MM.1S (cell line): Measurements from ENCODE around the gene PCSK1N.
A peak's percentile ranks its signal among the peaks of the same experiment; 100 is the strongest.

Experiments
- DNase-seq: peaks from one replicate; pipeline ENCODE4 v3.0.0-alpha.2; 2015
- H2AFZ ChIP-seq: fragments of 300-600 bp; sonication (generic); 2 replicates; pipeline ENCODE4 v1.6.0; 2016; ENCODE audit warnings: antibody characterized with exemption, low read length
- H3F3A ChIP-seq: fragments of 300-600 bp; sonication (generic); 2 replicates; pipeline ENCODE4 v1.6.1; 2016; ENCODE audit warnings: mild to moderate bottlenecking, antibody characterized with exemption, low read length, moderate library complexity, mixed read lengths; ENCODE audit not compliant: insufficient read depth
- H3K27ac ChIP-seq: fragments of 300-600 bp; sonication (generic); 2 replicates; pipeline ENCODE4 v1.5.1; 2016; ENCODE audit warnings: mild to moderate bottlenecking, low read length
- H3K27me3 ChIP-seq: fragments of 300-600 bp; sonication (generic); replicated peaks from 2 replicates; pipeline ENCODE4 v1.6.0; 2016; ENCODE audit warnings: low read length; ENCODE audit not compliant: insufficient read depth
- H3K36me3 ChIP-seq: fragments of 300-600 bp; sonication (generic); replicated peaks from 2 replicates; pipeline ENCODE4 v1.6.1; 2016; ENCODE audit warnings: mild to moderate bottlenecking, low read length, mixed read lengths; ENCODE audit not compliant: insufficient read depth
- H3K4me1 ChIP-seq: fragments of 300-600 bp; sonication (generic); 2 replicates; pipeline ENCODE4 v1.6.1; 2016; ENCODE audit warnings: low read length, mixed read lengths
- H3K4me2 ChIP-seq: fragments of 300-600 bp; sonication (generic); 2 replicates; pipeline ENCODE4 v1.6.0; 2016; ENCODE audit warnings: low read depth, low read length
- H3K4me3 ChIP-seq: fragments of 300-600 bp; sonication (generic); 2 replicates; pipeline ENCODE4 v1.5.1; 2016; ENCODE audit warnings: low read length, mixed read lengths
- H3K79me2 ChIP-seq: fragments of 300-600 bp; sonication (generic); 2 replicates; pipeline ENCODE4 v1.6.1; 2016; ENCODE audit warnings: mixed run types, low read length, mixed read lengths
- H3K9ac ChIP-seq: fragments of 300-600 bp; sonication (generic); 2 replicates; pipeline ENCODE4 v1.6.1; 2016; ENCODE audit warnings: low read length, mixed read lengths
- H3K9me2 ChIP-seq: fragments of 300-600 bp; sonication (generic); replicated peaks from 2 replicates; pipeline ENCODE4 v1.6.1; 2016; ENCODE audit warnings: mild to moderate bottlenecking, low read length, mixed read lengths; ENCODE audit not compliant: insufficient read depth
- H3K9me3 ChIP-seq: fragments of 300-600 bp; sonication (generic); replicated peaks from 2 replicates; pipeline ENCODE4 v1.6.1; 2016; ENCODE audit warnings: mild to moderate bottlenecking, low read length, mixed read lengths; ENCODE audit not compliant: insufficient read depth
- H4K20me1 ChIP-seq: fragments of 300-600 bp; sonication (generic); 2 replicates; pipeline ENCODE4 v1.6.1; 2016; ENCODE audit warnings: mild to moderate bottlenecking, low read length, moderate library complexity, mixed read lengths; ENCODE audit not compliant: insufficient read depth
- CTCF ChIP-seq: fragments of 300-600 bp; sonication (generic); IDR thresholded peaks from 2 replicates; pipeline ENCODE4 v1.5.1; 2016; ENCODE audit warnings: antibody characterized with exemption, low read length, mixed read lengths
- EZH2 ChIP-seq: fragments of 300-600 bp; sonication (generic); optimal IDR thresholded peaks from 2 replicates; pipeline ENCODE3; 2017; ENCODE audit warnings: low read depth, mild to moderate bottlenecking, antibody characterized with exemption, low read length, mixed read lengths
- EZH2phosphoT487 ChIP-seq: fragments of 300-600 bp; sonication (generic); IDR thresholded peaks from 2 replicates; pipeline ENCODE4 v1.6.1; 2018; ENCODE audit warnings: antibody characterized with exemption, low read length

PCSK1N gene

GRCh38 chrX:48802905-48803200, 32.6 kb downstream of the PCSK1N start:
- Histone ChIP-seq H3K4me3 (peak overlapping the region; percentile 82), H3K9me3 (no peaks in the 10 kb centered on the region), H2AFZ (no peak overlapping the region)

GRCh38 chrX:48802089-48802904, 33.1 kb downstream of the PCSK1N start:
- Histone ChIP-seq H3K36me3 (no peaks in the 10 kb centered on the region), H3K4me2 (peak overlapping the region; percentile 65; the same call in 1 of the 2 replicates), H3K4me1 (peaks cover 9% of the 10 kb centered on the region; the same call in 1 of the 2 replicates), H3K27ac (peak overlapping the region; percentile 96), H3K27me3 (no peaks in the 10 kb centered on the region), H3K9me2 (no peaks in the 10 kb centered on the region), H3F3A (no peaks in the 10 kb centered on the region), H4K20me1 (no peaks in the 10 kb centered on the region), H3K9ac (peak overlapping the region; percentile 92), H3K4me3 (peak overlapping the region; percentile 82), H3K9me3 (no peaks in the 10 kb centered on the region), H2AFZ (peak overlapping the region; percentile 56; the same call in 1 of the 2 replicates), H3K79me2 (no peaks in the 10 kb centered on the region; the same call in 1 of the 2 replicates)
- TF ChIP-seq CTCF (no peak), EZH2 (no peak), EZH2phosphoT487 (no peak)
- peak; percentile 73 for DNase-seq

More at GRCh38 chrX:48802905-48803200, 32.6 kb downstream of the PCSK1N start:
- Histone ChIP-seq H3K9me2 (no peaks in the 10 kb centered on the region), H4K20me1 (no peaks in the 10 kb centered on the region), H3K79me2 (no peaks in the 10 kb centered on the region; the same call in 1 of the 2 replicates), H3K36me3 (no peaks in the 10 kb centered on the region), H3K27me3 (no peaks in the 10 kb centered on the region), H3K4me1 (peaks cover 9% of the 10 kb centered on the region; the same call in 1 of the 2 replicates), H3K27ac (peak overlapping the region; percentile 96; the same call in 1 of the 2 replicates), H3K9ac (peak overlapping the region; percentile 92; the same call in 1 of the 2 replicates), H3K4me2 (peak overlapping the region; percentile 65; the same call in 1 of the 2 replicates), H3F3A (no peaks in the 10 kb centered on the region)
- no peak for TF ChIP-seq EZH2phosphoT487
- no peak for TF ChIP-seq CTCF
- no peak for TF ChIP-seq EZH2
- no peak for DNase-seq

- TF ChIP-seq EZH2, result no peak
- no peak for TF ChIP-seq CTCF
- no peak for TF ChIP-seq EZH2phosphoT487
- H3K4me2 ChIP-seq, result peak within 1 kb of the TSS; percentile 88
- peak within 1 kb of the TSS; percentile 82 for H2AFZ ChIP-seq
- no peaks in the 10 kb centered on the region for H3K9me2 ChIP-seq
- no peaks in the 10 kb centered on the region; the same call in 1 of the 2 replicates for H3K79me2 ChIP-seq
- H3K9ac ChIP-seq, result peak within 1 kb of the TSS; percentile 94
- no peaks in the 10 kb centered on the region for H4K20me1 ChIP-seq
- H3K4me1 ChIP-seq, result peaks cover 9% of the 10 kb centered on the region; the same call in 1 of the 2 replicates
- H3F3A ChIP-seq, result no peaks in the 10 kb centered on the region
- H3K9me3 ChIP-seq, result no peaks in the 10 kb centered on the region
- H3K36me3 ChIP-seq, result no peaks in the 10 kb centered on the region
- peak; percentile 97 for DNase-seq
- H3K27ac ChIP-seq, result peak within 1 kb of the TSS; percentile 96
- peak within 1 kb of the TSS; percentile 82 for H3K4me3 ChIP-seq
- no peaks in the 10 kb centered on the region for H3K27me3 ChIP-seq
Measured at GRCh38 chrX:48801280-48802088, 33.9 kb downstream of the PCSK1N start, which contains the start of gene HDAC6. Gene HDAC6, plus strand, starts transcription at chrX:48802067. Its CDS starts 626 bp downstream, at chrX:48802693.
